ENCODE measurements around the gene TBX19.

TBX19 gene

GRCh38 chr1:168280296-168280927, at the start of gene TBX19:
Gene TBX19, plus strand, starts transcription at chr1:168280877. Its CDS starts 214 bp downstream, at chr1:168281091.
- no peak for DNase-seq (ENCODE audit: low spot score)

DNA sequence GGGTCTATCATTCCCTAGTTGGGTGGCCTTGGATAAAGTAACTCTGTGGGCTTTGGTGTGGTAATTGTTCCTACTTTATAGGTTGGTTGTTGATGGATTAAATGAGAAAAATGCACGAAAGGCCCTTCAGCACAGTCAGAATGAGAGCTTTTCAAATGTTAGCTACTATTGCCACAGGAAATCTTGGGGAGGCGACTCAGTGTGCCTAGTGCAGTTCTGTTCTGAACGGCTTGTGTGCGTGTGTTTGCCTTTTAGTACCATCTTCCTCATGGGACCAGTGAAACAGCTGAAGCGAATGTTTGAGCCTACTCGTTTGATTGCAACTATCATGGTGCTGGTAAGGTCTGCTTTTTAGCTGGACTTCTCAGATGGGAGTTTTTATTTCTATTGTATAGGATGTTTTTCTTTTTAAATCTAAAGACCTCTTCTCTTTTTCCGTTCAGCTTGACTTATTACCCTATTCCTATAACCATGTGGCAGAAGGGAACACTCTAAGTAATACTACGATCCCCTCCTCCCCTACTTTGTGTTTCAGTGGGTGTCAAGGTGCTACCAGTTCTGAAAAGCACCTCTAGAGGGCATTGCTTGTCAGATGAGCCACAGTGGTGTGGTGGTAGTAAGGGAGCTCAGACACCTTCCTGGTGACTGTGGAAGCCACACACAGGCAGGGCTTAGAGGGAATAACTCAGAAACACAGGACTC, 45.7 kb upstream of the TBX19 start:
- DNase-seq (ENCODE audit: low spot score), result peak; percentile 69

DNA sequence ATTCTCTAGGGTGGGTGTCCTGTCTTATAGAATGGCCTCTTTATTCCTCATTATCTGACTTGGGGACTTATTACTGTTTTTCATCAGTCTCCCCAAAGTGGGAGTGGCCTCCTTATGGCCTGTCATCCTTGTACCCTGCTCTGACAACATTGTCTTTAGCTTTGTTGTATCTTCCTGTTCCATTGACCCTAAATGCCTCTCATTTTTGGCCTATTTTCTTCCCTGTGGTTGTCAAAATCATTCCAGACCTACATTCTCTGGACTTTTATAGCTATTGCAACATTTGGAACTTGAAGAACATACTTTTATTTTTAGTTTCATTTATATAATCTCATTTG, 45.2 kb upstream of the TBX19 start:
- no peak for DNase-seq (ENCODE audit: low spot score)

- no peak for DNase-seq (ENCODE audit: low spot score)
Measured at GRCh38 chr1:168235937-168236336, 44.7 kb upstream of the TBX19 start.

- DNase-seq (ENCODE audit: low spot score), result no peak
Measured at GRCh38 chr1:168236836-168237611, 43.7 kb upstream of the TBX19 start.

DNA sequence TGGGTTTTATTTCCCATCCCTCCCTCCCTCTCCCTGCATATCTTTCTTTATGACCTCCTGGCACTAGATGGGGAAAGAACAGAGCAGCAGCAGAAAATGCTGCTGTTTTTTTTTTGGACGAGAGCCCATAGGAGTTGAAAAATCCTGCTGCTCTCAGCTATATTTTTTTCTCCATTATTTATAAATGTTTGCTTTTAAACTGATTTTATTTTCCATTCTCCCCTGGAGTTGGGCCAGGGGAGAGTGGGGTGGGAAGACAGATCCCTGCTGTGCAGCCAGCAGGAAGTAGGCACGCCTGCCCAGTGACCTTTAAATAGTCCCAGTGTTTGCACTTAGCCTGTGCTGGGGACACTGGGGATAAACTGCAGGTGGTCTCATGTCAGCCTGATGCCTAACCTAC, 37.5 kb upstream of the TBX19 start:
- DNase-seq (ENCODE audit: low spot score), result no peak

DNA sequence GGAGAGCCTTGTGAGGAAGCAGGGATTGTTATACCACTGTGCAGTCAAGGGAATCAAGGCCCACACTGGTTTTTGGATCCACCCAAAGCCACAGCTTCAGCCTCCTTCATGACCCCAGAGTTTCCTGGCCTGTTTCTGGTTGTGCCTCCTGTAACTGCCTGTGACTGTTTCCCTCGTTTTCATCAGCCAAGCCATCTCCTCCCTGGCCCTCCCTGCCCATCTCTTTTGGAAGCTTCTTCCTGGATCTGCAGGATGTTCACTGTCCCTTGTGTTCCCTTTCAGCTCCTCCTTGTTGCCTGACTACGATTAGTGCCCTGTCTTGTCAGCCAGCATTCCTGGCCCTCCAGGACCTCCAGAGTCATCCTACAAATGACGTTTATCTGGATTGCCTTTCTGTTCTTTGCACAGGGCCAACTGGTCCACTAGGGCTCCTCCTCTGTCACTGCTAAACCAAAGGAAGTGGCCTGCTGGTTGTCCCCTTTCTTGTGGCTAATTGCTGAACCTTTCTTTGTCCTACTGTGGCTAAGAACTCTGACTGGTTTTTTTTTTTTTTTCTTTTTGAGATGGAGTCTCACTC, 37.0 kb upstream of the TBX19 start:
- DNase-seq (ENCODE audit: low spot score), result no peak

GRCh38 chr1:168245042-168245441, 35.6 kb upstream of the TBX19 start:
- DNase-seq (ENCODE audit: low spot score), result no peak

DNA sequence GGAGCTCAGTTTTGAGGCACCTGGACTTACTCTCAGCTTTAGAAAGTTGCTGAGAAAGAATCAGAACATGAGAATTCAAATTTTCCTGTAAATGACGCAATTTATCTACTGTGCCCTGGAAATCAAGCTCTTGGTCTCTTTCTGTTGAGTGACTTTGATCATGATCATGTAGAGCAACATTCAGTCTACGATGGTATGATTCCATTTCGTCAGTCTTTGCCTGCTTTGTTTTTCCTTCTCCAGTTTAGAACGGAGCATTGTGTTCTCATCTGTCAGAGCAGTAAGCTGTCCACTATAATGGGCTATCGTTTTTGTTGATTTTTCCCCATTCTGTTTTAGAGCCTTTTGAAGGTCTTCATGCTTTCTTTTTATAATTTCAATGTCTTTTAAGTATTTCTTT, 34.2 kb upstream of the TBX19 start:
- DNase-seq (ENCODE audit: low spot score), result no peak

DNA sequence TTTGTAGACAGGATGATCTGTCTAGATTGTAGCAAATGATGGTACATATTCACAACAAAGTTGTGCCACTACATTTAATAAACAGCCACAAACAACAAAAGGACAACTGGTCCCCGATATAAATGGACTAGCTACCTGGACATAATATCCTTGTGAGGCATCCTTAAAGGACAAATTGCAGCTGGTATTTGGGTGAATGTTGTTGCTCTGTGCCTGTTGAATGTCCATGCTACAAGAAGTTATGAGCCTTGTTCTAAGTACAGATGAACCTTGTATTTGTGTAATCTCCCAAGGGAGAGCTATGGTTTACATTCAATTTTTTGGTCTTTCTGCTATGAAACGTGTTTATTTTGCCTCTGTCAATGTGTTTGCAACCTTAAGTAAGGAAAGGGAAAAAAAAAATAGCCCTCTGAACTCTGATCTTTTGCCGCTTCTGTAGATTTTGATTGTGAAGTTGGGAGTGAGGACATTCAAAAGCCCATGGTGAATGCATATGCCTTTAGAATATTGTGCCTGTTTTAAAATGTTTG, 28.4 kb upstream of the TBX19 start:
- no peak for DNase-seq (ENCODE audit: low spot score)

DNA sequence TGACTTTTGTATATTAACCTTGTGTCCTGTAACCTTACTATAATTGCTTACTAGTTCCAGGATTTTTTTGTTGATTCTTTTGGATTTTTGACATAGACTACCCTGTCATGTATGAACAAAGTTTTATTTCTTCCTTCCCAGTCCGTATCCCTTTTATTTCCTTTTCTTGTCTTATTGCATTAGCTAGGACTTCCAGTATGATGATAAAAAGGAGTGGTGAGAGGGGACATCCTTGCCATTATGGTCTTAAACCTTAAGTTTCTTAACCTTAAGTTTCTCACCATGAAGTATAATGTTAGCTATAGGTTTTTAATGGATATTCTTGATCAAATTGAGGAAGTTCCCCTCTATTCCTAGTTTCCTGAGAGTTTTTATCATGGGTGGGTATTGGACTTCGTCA, 24.5 kb upstream of the TBX19 start:
- no peak for DNase-seq (ENCODE audit: low spot score)

- DNase-seq (ENCODE audit: low spot score), result no peak
Measured at GRCh38 chr1:168257397-168257796, 23.3 kb upstream of the TBX19 start.

DNA sequence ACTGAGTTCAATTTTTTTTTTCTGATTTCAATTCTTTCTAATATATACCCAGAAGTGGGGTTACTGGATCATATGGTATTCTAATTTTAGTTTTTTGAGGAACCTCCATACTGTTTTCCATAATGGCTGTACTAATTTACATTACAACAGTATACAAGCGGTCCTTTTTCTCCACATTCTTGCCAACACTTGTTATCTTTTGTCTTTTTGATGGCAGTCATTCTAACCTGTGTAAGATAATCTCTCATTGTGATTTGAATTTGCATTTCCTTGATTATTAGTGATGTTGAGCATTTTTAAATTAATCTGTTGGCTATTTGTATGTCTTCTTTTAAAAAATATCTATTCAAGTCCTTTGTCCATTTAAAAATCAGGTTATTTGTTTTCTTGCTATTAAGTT, 21.1 kb upstream of the TBX19 start:
- DNase-seq (ENCODE audit: low spot score), result no peak

- no peak for DNase-seq (ENCODE audit: low spot score)
Measured at GRCh38 chr1:168260393-168260792, 20.3 kb upstream of the TBX19 start.

- DNase-seq (ENCODE audit: low spot score), result peak; percentile 61
Measured at GRCh38 chr1:168261390-168261789, 19.3 kb upstream of the TBX19 start.

DNA sequence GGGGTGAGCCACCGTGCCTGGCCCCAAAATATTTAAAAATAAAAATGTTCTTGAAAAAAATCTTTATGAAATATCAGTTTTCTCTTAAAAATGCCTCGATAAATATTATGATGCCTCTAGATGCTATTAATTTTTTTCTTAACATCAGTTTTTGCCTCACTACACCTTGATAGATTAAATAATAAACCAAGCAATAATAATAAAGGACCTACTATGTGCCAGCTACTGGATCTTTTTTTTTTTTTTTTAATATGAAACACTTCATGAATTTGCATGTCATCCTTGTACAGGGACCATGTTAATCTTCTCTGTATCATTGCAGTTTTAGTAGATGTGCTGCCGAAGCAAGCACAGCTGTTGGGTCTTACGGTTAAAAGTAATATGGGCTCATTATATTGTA, 17.5 kb upstream of the TBX19 start:
- DNase-seq (ENCODE audit: low spot score), result no peak

DNA sequence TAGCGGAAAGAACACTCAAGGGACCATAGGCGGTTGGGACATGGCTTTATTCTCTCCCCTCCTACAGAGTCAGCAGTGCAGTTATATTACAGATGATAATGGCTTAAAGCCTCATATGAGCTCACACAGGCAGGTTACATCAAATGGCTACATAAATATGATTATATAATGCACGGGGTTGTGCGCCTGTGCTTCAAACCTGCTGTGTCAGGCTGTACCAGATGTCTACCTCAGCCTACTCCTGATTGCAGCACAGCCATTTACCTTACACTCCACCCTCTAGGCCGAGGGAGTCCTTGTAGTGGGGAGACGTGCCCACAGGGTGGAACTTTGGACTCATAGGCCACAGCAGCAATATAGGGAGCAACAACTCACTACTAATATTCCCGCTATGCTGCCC, 16.4 kb upstream of the TBX19 start:
- no peak for DNase-seq (ENCODE audit: low spot score)

- no peak for DNase-seq (ENCODE audit: low spot score)
Measured at GRCh38 chr1:168265596-168265995, 15.1 kb upstream of the TBX19 start.

- peak; percentile 12 for DNase-seq (ENCODE audit: low spot score)
Measured at GRCh38 chr1:168266644-168267186, 14.0 kb upstream of the TBX19 start.

DNA sequence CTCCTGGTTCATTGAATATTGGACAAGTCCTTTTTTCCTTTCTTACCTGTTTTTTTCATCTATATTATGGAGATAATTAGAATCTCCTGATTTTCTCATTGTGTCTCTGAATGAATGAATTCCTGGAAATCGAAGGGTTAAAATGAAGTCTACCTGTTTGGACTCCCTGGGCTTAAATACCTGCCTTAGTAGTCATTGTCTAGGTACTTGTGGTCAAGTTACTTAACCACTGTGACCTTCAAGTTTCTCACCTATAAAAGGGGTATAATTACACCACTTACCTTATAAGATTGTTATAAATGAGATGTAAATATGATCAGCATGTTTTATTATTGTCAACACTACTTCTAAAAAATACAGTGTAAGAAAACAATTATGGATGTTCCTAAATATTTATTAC, 9.0 kb upstream of the TBX19 start:
- peak; percentile 68 for DNase-seq (ENCODE audit: low spot score)

DNA sequence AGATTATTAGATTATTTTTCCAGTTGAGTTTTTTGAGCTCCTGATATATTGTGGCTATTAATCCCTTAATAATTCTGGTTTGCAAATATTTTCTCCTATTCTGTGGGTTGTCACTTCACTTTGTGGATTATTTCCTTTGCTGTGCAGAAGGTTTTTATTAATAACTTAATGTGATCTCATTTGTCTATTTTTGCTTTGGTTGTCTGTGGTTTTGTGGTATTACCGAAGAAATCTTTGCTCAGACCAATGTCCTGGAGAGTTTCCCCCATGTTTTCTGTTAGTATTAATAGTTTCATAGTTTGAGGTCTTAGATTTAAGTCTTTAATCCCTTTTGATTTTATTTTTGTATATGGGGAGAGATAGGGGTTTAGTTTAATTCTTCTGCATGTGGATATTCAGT, 7.1 kb upstream of the TBX19 start:
- no peak for DNase-seq (ENCODE audit: low spot score)

DNA sequence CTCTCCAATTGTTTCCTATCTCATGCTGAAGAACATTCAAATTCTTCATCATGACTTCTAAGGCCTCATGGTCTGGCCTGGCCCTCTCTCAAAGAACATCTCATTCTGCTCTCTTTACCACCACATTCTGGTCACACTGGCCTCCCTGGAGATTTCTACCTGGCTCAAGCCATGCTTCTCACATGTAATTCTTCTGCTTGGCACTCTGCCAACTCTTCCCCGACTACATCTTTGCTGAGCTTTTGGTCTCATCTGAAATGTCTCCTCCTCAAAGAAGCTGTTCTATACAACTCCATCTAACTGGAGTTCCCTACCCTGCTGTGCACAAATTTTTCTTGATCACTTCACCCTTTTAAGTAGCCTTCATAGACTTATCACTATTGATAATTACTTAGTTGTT, 1.4 kb upstream of the TBX19 start:
- no peak for DNase-seq (ENCODE audit: low spot score)

Measured in kidney tubule cell (primary cell).